Astrocyte (in vitro differentiated cells and primary cell): ENCODE measurements around the gene CEACAM21. TPM values are rescaled to one million over a fixed set of nuclear protein-coding genes. Genes with fewer than 3 reads are reported as not detected.

Experiments used
- DNase-seq: peaks from one replicate; pipeline ENCODE4 v3.0.0-alpha.2; 2010; ENCODE audit warnings: low read depth
- FAIRE-seq: peaks from 2 replicates; lab custom pipeline; 2011; peaks lifted over from hg19 to GRCh38; lab: Jason Lieb, UNC
- H2AFZ ChIP-seq: 2 replicates; pipeline ENCODE4 v1.6.0; 2012; ENCODE audit warnings: low read depth, low read length, inconsistent platforms
- H3K27ac ChIP-seq: 2 replicates; pipeline ENCODE4 v1.5.1; 2011; ENCODE audit warnings: low read depth, low read length, inconsistent platforms
- H3K27me3 ChIP-seq: 2 replicates; pipeline ENCODE4 v1.6.0; 2011; ENCODE audit warnings: low read length, inconsistent platforms; ENCODE audit not compliant: insufficient read depth
- H3K36me3 ChIP-seq: 2 replicates; pipeline ENCODE4 v1.5.1; 2011; ENCODE audit warnings: low read length, inconsistent platforms; ENCODE audit not compliant: insufficient read depth
- H3K4me1 ChIP-seq: 2 replicates; pipeline ENCODE4 v1.5.1; 2011; ENCODE audit warnings: low read length, inconsistent platforms; ENCODE audit not compliant: insufficient read depth
- H3K4me2 ChIP-seq: 2 replicates; pipeline ENCODE4 v1.6.0; 2012; ENCODE audit warnings: low read length, inconsistent platforms
- H3K4me3 ChIP-seq: 2 replicates; pipeline ENCODE4 v1.5.1; 2011; ENCODE audit warnings: low read depth, mild to moderate bottlenecking, low read length, inconsistent platforms; ENCODE audit not compliant: insufficient read depth
- H3K79me2 ChIP-seq: 2 replicates; pipeline ENCODE4 v1.6.0; 2012; ENCODE audit warnings: mild to moderate bottlenecking, low read length, inconsistent platforms; ENCODE audit not compliant: insufficient read depth
- H3K9ac ChIP-seq: 2 replicates; pipeline ENCODE4 v1.6.0; 2012; ENCODE audit warnings: mild to moderate bottlenecking, low read length, inconsistent platforms
- H3K9me3 ChIP-seq: 2 replicates; pipeline ENCODE4 v1.5.1; 2012; ENCODE audit warnings: low read depth, mild to moderate bottlenecking, low read length, inconsistent platforms; ENCODE audit not compliant: insufficient read depth
- H4K20me1 ChIP-seq: 2 replicates; pipeline ENCODE4 v1.6.0; 2012; ENCODE audit warnings: low read length, inconsistent platforms; ENCODE audit not compliant: insufficient read depth
- H3K27ac Mint-ChIP-seq: one replicate; pipeline ENCODE4 v1.8.0; 2021; ENCODE audit warnings: mild to moderate bottlenecking, mixed read lengths; ENCODE audit not compliant: unreplicated experiment
- H3K27me3 Mint-ChIP-seq: one replicate; pipeline ENCODE4 v1.8.0; 2021; ENCODE audit warnings: low read depth, mixed read lengths; ENCODE audit not compliant: unreplicated experiment
- H3K36me3 Mint-ChIP-seq: one replicate; pipeline ENCODE4 v1.8.0; 2021; ENCODE audit warnings: low read depth, mixed read lengths; ENCODE audit not compliant: unreplicated experiment
- H3K4me1 Mint-ChIP-seq: one replicate; pipeline ENCODE4 v1.8.0; 2021; ENCODE audit warnings: low read depth, mixed read lengths; ENCODE audit not compliant: unreplicated experiment
- H3K4me3 Mint-ChIP-seq: one replicate; pipeline ENCODE4 v1.8.0; 2021; ENCODE audit warnings: mild to moderate bottlenecking, moderate library complexity, mixed read lengths; ENCODE audit not compliant: unreplicated experiment
- H3K9me3 Mint-ChIP-seq: one replicate; pipeline ENCODE4 v1.8.0; 2021; ENCODE audit warnings: mild to moderate bottlenecking, mixed read lengths; ENCODE audit not compliant: unreplicated experiment
- EZH2 ChIP-seq: IDR thresholded peaks from 2 replicates; pipeline ENCODE4 v1.6.1; 2012; ENCODE audit warnings: mild to moderate bottlenecking, low read length, inconsistent platforms; ENCODE audit not compliant: insufficient read depth
- total RNA-seq: library from RNA; stranded (reverse); gene quantifications from 2 replicates; pipeline ENCODE4 v1.2.1, GENCODE V29; 2021
- TF ChIP-seq, protein P1 (sequence below): IDR thresholded peaks from 2 replicates; pipeline ENCODE4 v1.5.1; 2011; ENCODE audit warnings: low read depth, mild to moderate bottlenecking, inconsistent platforms, low read length, moderate library complexity; ENCODE audit not compliant: insufficient read depth

Gene CEACAM21
- total RNA-seq, 1 donor from 2014 or later: 2.4 TPM

DNA sequence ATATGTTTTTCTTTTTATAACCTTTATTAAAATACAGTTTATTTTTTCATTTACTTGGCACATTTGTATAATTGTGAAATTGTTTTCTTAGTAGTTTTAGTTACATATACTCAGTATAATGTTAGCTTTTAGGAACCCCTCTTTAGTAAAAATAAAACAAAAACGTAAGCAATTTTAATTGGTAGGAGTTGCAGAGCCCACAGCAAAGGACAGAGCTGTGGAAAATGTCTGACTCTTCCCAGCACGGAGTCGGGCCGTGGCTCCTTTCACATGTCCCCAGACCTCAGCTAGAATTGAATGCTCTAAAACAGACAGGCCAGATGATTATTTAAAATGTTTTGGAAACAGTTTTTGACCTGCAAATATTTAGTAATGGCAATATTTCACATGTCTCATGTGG, 27.9 kb upstream of the CEACAM21 start:
- Histone ChIP-seq H3K79me2 (no peaks in the 10 kb centered on the region), H3K4me2 (no peak overlapping the region), H3K9me3 (no peaks in the 10 kb centered on the region), H2AFZ (no peak overlapping the region), H3K9ac (no peak overlapping the region), H3K4me1 (no peaks in the 10 kb centered on the region), H3K27me3 (peaks cover 2% of the 10 kb centered on the region), H3K4me3 (no peak overlapping the region), H4K20me1 (no peaks in the 10 kb centered on the region), H3K36me3 (no peaks in the 10 kb centered on the region), H3K27ac (no peak overlapping the region)
- TF ChIP-seq, protein P1, sequence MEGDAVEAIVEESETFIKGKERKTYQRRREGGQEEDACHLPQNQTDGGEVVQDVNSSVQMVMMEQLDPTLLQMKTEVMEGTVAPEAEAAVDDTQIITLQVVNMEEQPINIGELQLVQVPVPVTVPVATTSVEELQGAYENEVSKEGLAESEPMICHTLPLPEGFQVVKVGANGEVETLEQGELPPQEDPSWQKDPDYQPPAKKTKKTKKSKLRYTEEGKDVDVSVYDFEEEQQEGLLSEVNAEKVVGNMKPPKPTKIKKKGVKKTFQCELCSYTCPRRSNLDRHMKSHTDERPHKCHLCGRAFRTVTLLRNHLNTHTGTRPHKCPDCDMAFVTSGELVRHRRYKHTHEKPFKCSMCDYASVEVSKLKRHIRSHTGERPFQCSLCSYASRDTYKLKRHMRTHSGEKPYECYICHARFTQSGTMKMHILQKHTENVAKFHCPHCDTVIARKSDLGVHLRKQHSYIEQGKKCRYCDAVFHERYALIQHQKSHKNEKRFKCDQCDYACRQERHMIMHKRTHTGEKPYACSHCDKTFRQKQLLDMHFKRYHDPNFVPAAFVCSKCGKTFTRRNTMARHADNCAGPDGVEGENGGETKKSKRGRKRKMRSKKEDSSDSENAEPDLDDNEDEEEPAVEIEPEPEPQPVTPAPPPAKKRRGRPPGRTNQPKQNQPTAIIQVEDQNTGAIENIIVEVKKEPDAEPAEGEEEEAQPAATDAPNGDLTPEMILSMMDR: no peak
- no peak for TF ChIP-seq EZH2
- H3K27me3 Mint-ChIP-seq: peaks cover 10% of the 10 kb centered on the region
- no peak for FAIRE-seq
- H3K27ac Mint-ChIP-seq: peak overlapping the region; percentile 63
- no peak for DNase-seq
- H3K4me1 Mint-ChIP-seq: peaks cover 12% of the 10 kb centered on the region
- peaks cover 6% of the 10 kb centered on the region for H3K9me3 Mint-ChIP-seq
- H3K4me3 Mint-ChIP-seq: no peak overlapping the region
- peaks cover 3% of the 10 kb centered on the region for H3K36me3 Mint-ChIP-seq

DNA sequence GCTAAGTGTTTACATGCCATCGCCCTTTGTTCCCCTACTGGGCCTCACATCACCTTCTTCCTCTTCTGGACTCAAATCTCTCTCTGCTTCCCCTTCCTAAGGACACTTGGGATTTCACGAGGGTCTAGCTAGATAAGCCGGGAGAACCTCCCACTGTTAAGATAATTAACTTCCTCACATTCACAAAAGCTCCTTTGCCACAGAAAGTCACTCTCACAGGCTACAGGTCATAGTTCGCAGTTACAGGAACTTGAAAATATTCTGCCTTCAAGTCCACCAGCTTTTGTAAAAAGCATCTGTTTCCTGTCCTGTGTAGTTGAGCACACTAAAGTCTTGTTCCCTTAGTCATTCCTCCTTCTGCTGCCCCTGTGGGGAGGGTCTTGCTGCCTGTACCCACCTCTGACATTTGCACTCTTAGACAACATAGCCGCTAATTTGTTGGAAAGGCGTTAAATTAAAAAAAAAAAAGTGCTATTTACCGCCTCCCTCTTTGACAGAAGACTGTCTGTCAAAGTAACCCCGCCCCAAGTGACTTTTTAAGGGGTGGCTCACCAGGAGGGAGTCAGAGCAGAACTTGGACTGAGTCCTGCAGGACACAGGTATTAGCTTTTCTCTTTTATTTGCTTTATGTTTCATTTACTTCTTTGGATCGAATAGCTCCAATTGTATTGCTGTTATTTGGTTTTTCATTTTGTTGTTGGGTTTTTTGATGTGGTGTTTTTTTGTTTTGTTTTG, 26.8 kb upstream of the CEACAM21 start:
- Histone ChIP-seq H3K4me1 (no peaks in the 10 kb centered on the region), H4K20me1 (no peaks in the 10 kb centered on the region), H3K36me3 (no peaks in the 10 kb centered on the region), H3K9me3 (no peaks in the 10 kb centered on the region), H3K79me2 (no peaks in the 10 kb centered on the region), H3K27me3 (peaks cover 2% of the 10 kb centered on the region), H2AFZ (no peak overlapping the region), H3K4me3 (no peak overlapping the region), H3K4me2 (no peak overlapping the region), H3K9ac (no peak overlapping the region), H3K27ac (no peak overlapping the region)
- Mint-ChIP-seq H3K9me3 (peaks cover 11% of the 10 kb centered on the region), H3K27ac (peak overlapping the region; percentile 96), H3K36me3 (peaks cover 3% of the 10 kb centered on the region), H3K27me3 (peaks cover 10% of the 10 kb centered on the region), H3K4me1 (peaks cover 12% of the 10 kb centered on the region), H3K4me3 (peak overlapping the region; percentile 77)
- DNase-seq (no peak), FAIRE-seq (no peak)
- TF ChIP-seq EZH2: no peak
- TF ChIP-seq, protein P1: no peak

DNA sequence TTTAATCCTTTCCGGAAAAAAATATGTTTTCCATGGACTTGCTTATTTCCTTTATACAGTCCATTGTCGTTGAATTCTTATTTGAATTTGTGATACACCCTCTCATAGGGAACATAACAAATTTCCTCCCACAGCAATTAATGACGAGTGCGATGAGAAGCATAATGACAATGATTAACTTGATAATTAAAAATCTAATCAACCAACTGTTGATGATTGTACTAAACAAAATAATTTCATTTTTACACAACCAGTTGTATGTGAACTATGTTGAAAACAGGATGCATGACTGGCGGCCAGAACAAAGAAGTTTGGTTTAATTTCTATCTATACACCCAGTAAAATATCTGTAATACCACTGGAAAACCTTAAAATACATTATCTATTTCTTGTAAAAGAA, 26.1 kb upstream of the CEACAM21 start:
- Histone ChIP-seq H3K79me2 (no peaks in the 10 kb centered on the region), H3K36me3 (no peaks in the 10 kb centered on the region), H3K27ac (no peak overlapping the region), H3K9ac (no peak overlapping the region), H2AFZ (no peak overlapping the region), H3K4me3 (no peak overlapping the region), H4K20me1 (no peaks in the 10 kb centered on the region), H3K27me3 (peaks cover 2% of the 10 kb centered on the region), H3K9me3 (no peaks in the 10 kb centered on the region), H3K4me1 (no peaks in the 10 kb centered on the region), H3K4me2 (no peak overlapping the region)
- Mint-ChIP-seq H3K27ac (no peak overlapping the region), H3K9me3 (peaks cover 14% of the 10 kb centered on the region), H3K4me3 (peak overlapping the region; percentile 77), H3K27me3 (peaks cover 7% of the 10 kb centered on the region), H3K4me1 (peaks cover 13% of the 10 kb centered on the region), H3K36me3 (peaks cover 3% of the 10 kb centered on the region)
- DNase-seq (no peak), FAIRE-seq (no peak)
- no peak for TF ChIP-seq EZH2
- TF ChIP-seq, protein P1: no peak
